Liver (tissue), 9 donors: ENCODE measurements around the gene MED27. TPM values are rescaled to one million over a fixed set of nuclear protein-coding genes. Genes with fewer than 3 reads are reported as not detected.

Source experiments
- DNase-seq: peaks from one replicate; pipeline ENCODE4 v3.0.0-alpha.2; 2017; ENCODE audit warnings: low spot score
- H3K27ac ChIP-seq, 2 donors: one replicate each; pipeline ENCODE4 v1.7.0; 2013; ENCODE audit warnings: inconsistent platforms in 2 of 2, low read length in 2 of 2, control low read depth in 1 of 2, low read depth in 1 of 2, mild to moderate bottlenecking in 1 of 2
- H3K27me3 ChIP-seq, 4 donors: one replicate each; pipeline versions ENCODE4 v1.6.1 to v1.7.0; 2013; ENCODE audit warnings: low read length in 3 of 4, inconsistent platforms in 1 of 4, mild to moderate bottlenecking in 1 of 4, moderate library complexity in 1 of 4; ENCODE audit not compliant: control insufficient read depth in 4 of 4, insufficient read depth in 4 of 4
- H3K36me3 ChIP-seq, 4 donors: one replicate each; pipeline versions ENCODE4 v1.6.1 to v1.7.0; 2013; ENCODE audit warnings: low read length in 3 of 4, mild to moderate bottlenecking in 3 of 4, low read depth in 1 of 4, moderate library complexity in 1 of 4; ENCODE audit not compliant: control insufficient read depth in 4 of 4, insufficient read depth in 3 of 4
- H3K4me1 ChIP-seq, 4 donors: one replicate each; pipeline versions ENCODE4 v1.6.1 to v1.7.0; 2013; ENCODE audit warnings: low read length in 3 of 4, mild to moderate bottlenecking in 3 of 4, moderate library complexity in 1 of 4; ENCODE audit not compliant: control insufficient read depth in 4 of 4, insufficient read depth in 4 of 4
- H3K4me3 ChIP-seq, 3 donors: one replicate each; pipeline versions ENCODE4 v1.6.1 to v1.7.0; 2013; ENCODE audit warnings: low read length in 3 of 3, control low read depth in 1 of 3, low read depth in 1 of 3, mild to moderate bottlenecking in 1 of 3
- H3K9ac ChIP-seq, 2 donors: one replicate each; pipeline ENCODE4 v1.7.0; 2013; ENCODE audit warnings: low read length in 2 of 2, mild to moderate bottlenecking in 2 of 2, moderate library complexity in 2 of 2, control low read depth in 1 of 2, low read depth in 1 of 2
- H3K9me3 ChIP-seq, 4 donors: one replicate each; pipeline versions ENCODE4 v1.6.1 to v1.7.0; 2013; ENCODE audit warnings: low read length in 3 of 4; ENCODE audit not compliant: control insufficient read depth in 4 of 4
- ATF3 ChIP-seq: IDR thresholded peaks from 2 replicates; pipeline ENCODE4 v1.6.1; 2016; ENCODE audit warnings: antibody characterized with exemption
- CTCF ChIP-seq: fragments of 150-350 bp; IDR thresholded peaks from 2 replicates; pipeline ENCODE4 v1.5.1; 2017; ENCODE audit warnings: improper control_type of control experiment, low read depth, low read length; ENCODE audit not compliant: missing input control
- EGR1 ChIP-seq, 2 donors: IDR thresholded peaks; 2 replicates each; pipeline ENCODE4 v1.6.1; 2016 to 2018; ENCODE audit warnings: antibody characterized with exemption in 2 of 2, low read depth in 2 of 2
- FOXA1 ChIP-seq: IDR thresholded peaks from 2 replicates; pipeline ENCODE4 v1.6.1; 2016; ENCODE audit warnings: antibody characterized with exemption
- FOXA2 ChIP-seq: IDR thresholded peaks from 2 replicates; pipeline ENCODE4 v1.6.1; 2016; ENCODE audit warnings: antibody characterized with exemption
- GABPA ChIP-seq, 2 donors: IDR thresholded peaks in 1 of 2; conservative IDR thresholded peaks in 1 of 2; 2 replicates each; pipeline ENCODE4 v1.6.1; 2016; ENCODE audit warnings: antibody characterized with exemption in 2 of 2, mild to moderate bottlenecking in 1 of 2, moderate library complexity in 1 of 2
- HNF4A ChIP-seq, 2 donors: conservative IDR thresholded peaks; 2 replicates each; pipeline ENCODE4 v1.6.1; 2016; ENCODE audit warnings: antibody characterized with exemption in 2 of 2, mild to moderate bottlenecking in 2 of 2
- HNF4G ChIP-seq: IDR thresholded peaks from 2 replicates; pipeline ENCODE4 v1.6.1; 2016; ENCODE audit warnings: antibody characterized with exemption
- JUND ChIP-seq, 2 donors: IDR thresholded peaks; 2 replicates each; pipeline ENCODE4 v1.6.1; 2016; ENCODE audit warnings: antibody characterized with exemption in 2 of 2
- MAX ChIP-seq: IDR thresholded peaks from 2 replicates; pipeline ENCODE4 v1.6.1; 2016; ENCODE audit warnings: antibody characterized with exemption
- NR2F2 ChIP-seq: IDR thresholded peaks from 2 replicates; pipeline ENCODE4 v1.6.1; 2016; ENCODE audit warnings: antibody characterized with exemption
- RAD21 ChIP-seq, 2 donors: IDR thresholded peaks; 2 replicates each; pipeline ENCODE4 v1.6.1; 2016; ENCODE audit warnings: antibody characterized with exemption in 2 of 2, mild to moderate bottlenecking in 2 of 2
- RXRA ChIP-seq, 2 donors: IDR thresholded peaks; 2 replicates each; pipeline ENCODE4 v1.6.1; 2017 to 2018; ENCODE audit warnings: antibody characterized with exemption in 2 of 2, mild to moderate bottlenecking in 1 of 2
- SP1 ChIP-seq: IDR thresholded peaks from 2 replicates; pipeline ENCODE4 v1.6.1; 2018; ENCODE audit warnings: antibody characterized with exemption, mild to moderate bottlenecking
- TAF1 ChIP-seq: conservative IDR thresholded peaks from 2 replicates; pipeline ENCODE4 v1.6.1; 2016; ENCODE audit warnings: antibody characterized with exemption, mild to moderate bottlenecking
- YY1 ChIP-seq: IDR thresholded peaks from 2 replicates; pipeline ENCODE4 v1.6.1; 2016; ENCODE audit warnings: antibody characterized with exemption, mild to moderate bottlenecking
- ZBTB33 ChIP-seq: IDR thresholded peaks from 2 replicates; pipeline ENCODE4 v1.6.1; 2016; ENCODE audit warnings: antibody characterized with exemption
- WGBS: extraction: QIAGEN DNeasy Blood & Tissue Kit; methylation state at CpG from one replicate; pipeline ENCODE4 v1.1.7; 2013; 5-methylcytosine and 5-hydroxymethylcytosine counted together
- polyA plus RNA-seq, 2 donors: library from polyadenylated mRNA; stranded (reverse) in 1 of 2; unstranded in 1 of 2; fragments of 200-250 nt in 1 of 2; fragments of >200 nt in 1 of 2; fragmentation: Nextera tagmentation in 1 of 2; extraction: Ambion mirVana in 1 of 2; gene quantifications; one replicate each; pipeline versions ENCODE4 v1.2.1 to v1.2.3, GENCODE V29; 2013 to 2015
- total RNA-seq, 2 donors: library from RNA; depleted of rRNA; stranded (reverse); fragments of >200 nt; gene quantifications; one replicate each; pipeline ENCODE4 v1.2.3, GENCODE V29; 2014
- donor health status: healthy.
- donor health status: healthy.
- donor health status: healthy.
- donor health status: healthy.
- donor health status: healthy.

MED27 gene
- total and polyA plus RNA-seq, 4 donors: 4.6 to 7.9 (median 5.5) TPM

- Histone ChIP-seq H3K27me3 (no peaks in the 10 kb centered on the region), H3K9ac (no peak overlapping the region), H3K4me3 (no peak overlapping the region), H3K27ac (no peak overlapping the region), H3K4me1 (peaks cover 0 to 15% (median 13%) of the 10 kb centered on the region in 4 donors), H3K9me3 (no peaks in the 10 kb centered on the region), H3K36me3 (peaks cover 2 to 20% (median 9%) of the 10 kb centered on the region in 4 donors)
- no peak for TF ChIP-seq ZBTB33
- no peak for TF ChIP-seq JUND (IDR thresholded peaks at IDR 0.05)
- no peak for TF ChIP-seq CTCF
- no peak for TF ChIP-seq EGR1 (IDR thresholded peaks at IDR 0.05; ENCODE audit: low read depth in 2 of 2)
- no peak for TF ChIP-seq YY1
- TF ChIP-seq SP1: no peak
- TF ChIP-seq NR2F2: no peak
- no peak for TF ChIP-seq FOXA2
- no peak for TF ChIP-seq HNF4A (conservative IDR thresholded peaks at IDR 0.05)
- TF ChIP-seq RXRA (IDR thresholded peaks at IDR 0.05): no peak
- TF ChIP-seq GABPA (IDR thresholded peaks at IDR 0.05 in 1 of 2, conservative IDR thresholded peaks at IDR 0.05 in 1 of 2): no peak
- no peak for TF ChIP-seq FOXA1
- no peak for TF ChIP-seq MAX
- no peak for TF ChIP-seq HNF4G
- TF ChIP-seq RAD21 (IDR thresholded peaks at IDR 0.05): no peak
- no peak for TF ChIP-seq ATF3
- DNase-seq: no peak
- WGBS: 97% methylated on average over 2 of the region's 2 CpGs
Observed at GRCh38 chr9:132074736-132075135, 4.9 kb downstream of the MED27 start.

GRCh38 chr9:132071847-132072507 is 7.7 kb downstream of the MED27 start:
- DNase-seq: no peak
- no peak overlapping the region for H3K27ac ChIP-seq
- H3K9me3 ChIP-seq: no peaks in the 10 kb centered on the region
- H3K36me3 ChIP-seq: peaks cover 2 to 33% (median 9%) of the 10 kb centered on the region in 4 donors
- WGBS: 98% methylated on average over 16 of the region's 16 CpGs
- H3K27me3 ChIP-seq: no peaks in the 10 kb centered on the region
- no peak overlapping the region for H3K9ac ChIP-seq
- no peaks in the 10 kb centered on the region for H3K4me1 ChIP-seq
- TF ChIP-seq HNF4A (conservative IDR thresholded peaks at IDR 0.05) (no peak), RXRA (IDR thresholded peaks at IDR 0.05) (no peak), MAX (no peak), FOXA2 (no peak), TAF1 (no peak), JUND (IDR thresholded peaks at IDR 0.05) (no peak), FOXA1 (no peak)
- no peak overlapping the region for H3K4me3 ChIP-seq
